Astrocyte (in vitro differentiated cells and primary cell): ENCODE results near the gene MRPL43. TPM values are rescaled to one million over a fixed set of nuclear protein-coding genes. Genes with fewer than 3 reads are reported as not detected.
A peak's percentile ranks its signal among the peaks of the same experiment; 100 is the strongest.

Experiments used
- DNase-seq: peaks from one replicate; pipeline ENCODE4 v3.0.0-alpha.2; 2010; ENCODE audit warnings: low read depth
- FAIRE-seq: peaks from 2 replicates; lab custom pipeline; 2011; peaks lifted over from hg19 to GRCh38; lab: Jason Lieb, UNC
- H2AFZ ChIP-seq: 2 replicates; pipeline ENCODE4 v1.6.0; 2012; ENCODE audit warnings: low read depth, low read length, inconsistent platforms
- H3K27ac ChIP-seq: 2 replicates; pipeline ENCODE4 v1.5.1; 2011; ENCODE audit warnings: low read depth, low read length, inconsistent platforms
- H3K27me3 ChIP-seq: 2 replicates; pipeline ENCODE4 v1.6.0; 2011; ENCODE audit warnings: low read length, inconsistent platforms; ENCODE audit not compliant: insufficient read depth
- H3K36me3 ChIP-seq: 2 replicates; pipeline ENCODE4 v1.5.1; 2011; ENCODE audit warnings: low read length, inconsistent platforms; ENCODE audit not compliant: insufficient read depth
- H3K4me1 ChIP-seq: 2 replicates; pipeline ENCODE4 v1.5.1; 2011; ENCODE audit warnings: low read length, inconsistent platforms; ENCODE audit not compliant: insufficient read depth
- H3K4me2 ChIP-seq: 2 replicates; pipeline ENCODE4 v1.6.0; 2012; ENCODE audit warnings: low read length, inconsistent platforms
- H3K4me3 ChIP-seq: 2 replicates; pipeline ENCODE4 v1.5.1; 2011; ENCODE audit warnings: low read depth, mild to moderate bottlenecking, low read length, inconsistent platforms; ENCODE audit not compliant: insufficient read depth
- H3K79me2 ChIP-seq: 2 replicates; pipeline ENCODE4 v1.6.0; 2012; ENCODE audit warnings: mild to moderate bottlenecking, low read length, inconsistent platforms; ENCODE audit not compliant: insufficient read depth
- H3K9ac ChIP-seq: 2 replicates; pipeline ENCODE4 v1.6.0; 2012; ENCODE audit warnings: mild to moderate bottlenecking, low read length, inconsistent platforms
- H3K9me3 ChIP-seq: 2 replicates; pipeline ENCODE4 v1.5.1; 2012; ENCODE audit warnings: low read depth, mild to moderate bottlenecking, low read length, inconsistent platforms; ENCODE audit not compliant: insufficient read depth
- H4K20me1 ChIP-seq: 2 replicates; pipeline ENCODE4 v1.6.0; 2012; ENCODE audit warnings: low read length, inconsistent platforms; ENCODE audit not compliant: insufficient read depth
- H3K27ac Mint-ChIP-seq: one replicate; pipeline ENCODE4 v1.8.0; 2021; ENCODE audit warnings: mild to moderate bottlenecking, mixed read lengths; ENCODE audit not compliant: unreplicated experiment
- H3K27me3 Mint-ChIP-seq: one replicate; pipeline ENCODE4 v1.8.0; 2021; ENCODE audit warnings: low read depth, mixed read lengths; ENCODE audit not compliant: unreplicated experiment
- H3K36me3 Mint-ChIP-seq: one replicate; pipeline ENCODE4 v1.8.0; 2021; ENCODE audit warnings: low read depth, mixed read lengths; ENCODE audit not compliant: unreplicated experiment
- H3K4me1 Mint-ChIP-seq: one replicate; pipeline ENCODE4 v1.8.0; 2021; ENCODE audit warnings: low read depth, mixed read lengths; ENCODE audit not compliant: unreplicated experiment
- H3K4me3 Mint-ChIP-seq: one replicate; pipeline ENCODE4 v1.8.0; 2021; ENCODE audit warnings: mild to moderate bottlenecking, moderate library complexity, mixed read lengths; ENCODE audit not compliant: unreplicated experiment
- H3K9me3 Mint-ChIP-seq: one replicate; pipeline ENCODE4 v1.8.0; 2021; ENCODE audit warnings: mild to moderate bottlenecking, mixed read lengths; ENCODE audit not compliant: unreplicated experiment
- EZH2 ChIP-seq: IDR thresholded peaks from 2 replicates; pipeline ENCODE4 v1.6.1; 2012; ENCODE audit warnings: mild to moderate bottlenecking, low read length, inconsistent platforms; ENCODE audit not compliant: insufficient read depth
- total RNA-seq: library from RNA; stranded (reverse); gene quantifications from 2 replicates; pipeline ENCODE4 v1.2.1, GENCODE V29; 2021
- TF ChIP-seq, protein P1 (sequence below): IDR thresholded peaks from 2 replicates; pipeline ENCODE4 v1.5.1; 2011; ENCODE audit warnings: low read depth, mild to moderate bottlenecking, inconsistent platforms, low read length, moderate library complexity; ENCODE audit not compliant: insufficient read depth

Gene MRPL43
- total RNA-seq, 1 donor from 2014 or later: 61.3 TPM

DNA sequence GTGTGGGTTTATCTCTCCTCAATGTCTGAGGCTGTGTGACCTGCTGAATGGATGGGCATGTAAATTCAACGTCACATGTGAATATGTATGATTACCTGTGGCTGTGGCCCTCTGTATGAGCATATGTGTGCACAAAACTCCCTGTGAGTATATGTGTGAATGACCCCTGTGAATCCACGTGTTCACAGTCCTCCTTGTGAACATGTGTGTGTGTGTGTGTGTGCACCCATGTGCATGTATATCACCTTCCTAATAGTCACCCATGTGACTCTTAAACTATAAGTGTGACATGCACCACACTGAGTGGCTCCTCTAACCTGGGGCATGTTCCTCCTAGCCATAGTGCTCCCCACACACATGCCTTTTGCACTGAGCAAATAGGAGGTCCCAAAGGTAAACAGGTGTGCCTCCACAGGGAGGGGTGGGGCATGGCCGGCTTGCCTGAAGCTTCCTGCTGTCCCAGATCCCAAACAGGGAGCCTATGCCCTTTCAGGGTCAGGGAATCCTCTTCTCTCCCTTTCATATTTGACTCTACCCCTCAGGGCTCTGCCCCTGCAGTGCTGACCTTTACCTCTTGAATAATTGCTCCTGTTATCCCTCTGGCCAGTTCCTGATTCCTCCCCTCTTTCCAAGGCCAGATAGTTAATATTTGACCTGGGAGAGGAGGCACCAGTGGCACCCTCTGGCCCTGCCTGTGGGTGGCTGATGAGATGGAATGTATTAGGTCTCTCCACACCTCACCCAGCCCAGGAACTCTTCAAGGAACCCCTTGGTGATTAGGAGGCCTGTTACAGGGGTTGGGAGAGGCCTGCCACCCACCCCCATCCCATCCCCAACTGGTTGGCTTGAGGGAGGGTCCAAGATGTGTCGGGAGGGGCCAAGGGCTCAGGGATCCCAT, 16.1 kb downstream of the MRPL43 start:
- no peaks in the 10 kb centered on the region for H4K20me1 ChIP-seq
- H3K36me3 Mint-ChIP-seq: no peaks in the 10 kb centered on the region
- DNase-seq (no peak), FAIRE-seq (no peak)
- H3K27me3 Mint-ChIP-seq: no peaks in the 10 kb centered on the region
- H3K27me3 ChIP-seq: no peaks in the 10 kb centered on the region
- H3K9me3 ChIP-seq: no peaks in the 10 kb centered on the region
- H3K4me1 Mint-ChIP-seq: peaks cover 10% of the 10 kb centered on the region
- no peak overlapping the region for H2AFZ ChIP-seq
- no peaks in the 10 kb centered on the region for H3K79me2 ChIP-seq
- no peaks in the 10 kb centered on the region for H3K36me3 ChIP-seq
- H3K4me1 ChIP-seq: peaks cover 8% of the 10 kb centered on the region
- no peak overlapping the region for H3K4me3 ChIP-seq
- H3K4me3 Mint-ChIP-seq: peak overlapping the region; percentile 73
- H3K9me3 Mint-ChIP-seq: no peaks in the 10 kb centered on the region
- no peak for TF ChIP-seq EZH2
- TF ChIP-seq, protein P1, sequence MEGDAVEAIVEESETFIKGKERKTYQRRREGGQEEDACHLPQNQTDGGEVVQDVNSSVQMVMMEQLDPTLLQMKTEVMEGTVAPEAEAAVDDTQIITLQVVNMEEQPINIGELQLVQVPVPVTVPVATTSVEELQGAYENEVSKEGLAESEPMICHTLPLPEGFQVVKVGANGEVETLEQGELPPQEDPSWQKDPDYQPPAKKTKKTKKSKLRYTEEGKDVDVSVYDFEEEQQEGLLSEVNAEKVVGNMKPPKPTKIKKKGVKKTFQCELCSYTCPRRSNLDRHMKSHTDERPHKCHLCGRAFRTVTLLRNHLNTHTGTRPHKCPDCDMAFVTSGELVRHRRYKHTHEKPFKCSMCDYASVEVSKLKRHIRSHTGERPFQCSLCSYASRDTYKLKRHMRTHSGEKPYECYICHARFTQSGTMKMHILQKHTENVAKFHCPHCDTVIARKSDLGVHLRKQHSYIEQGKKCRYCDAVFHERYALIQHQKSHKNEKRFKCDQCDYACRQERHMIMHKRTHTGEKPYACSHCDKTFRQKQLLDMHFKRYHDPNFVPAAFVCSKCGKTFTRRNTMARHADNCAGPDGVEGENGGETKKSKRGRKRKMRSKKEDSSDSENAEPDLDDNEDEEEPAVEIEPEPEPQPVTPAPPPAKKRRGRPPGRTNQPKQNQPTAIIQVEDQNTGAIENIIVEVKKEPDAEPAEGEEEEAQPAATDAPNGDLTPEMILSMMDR: no peak
- H3K4me2 ChIP-seq: no peak overlapping the region
- H3K27ac Mint-ChIP-seq: no peak overlapping the region
- no peak overlapping the region for H3K27ac ChIP-seq
- H3K9ac ChIP-seq: no peak overlapping the region

- H3K27ac Mint-ChIP-seq: no peak overlapping the region
- peak overlapping the region; percentile 96 for H3K4me2 ChIP-seq
- H3K9ac ChIP-seq: peak overlapping the region; percentile 72
- peaks cover 6% of the 10 kb centered on the region for H3K36me3 ChIP-seq
- H3K9me3 ChIP-seq: no peaks in the 10 kb centered on the region
- TF ChIP-seq, protein P1: no peak
- no peak for TF ChIP-seq EZH2
- no peak for DNase-seq
- H3K4me1 Mint-ChIP-seq: peaks cover 10% of the 10 kb centered on the region
- no peaks in the 10 kb centered on the region for H3K9me3 Mint-ChIP-seq
- no peaks in the 10 kb centered on the region for H4K20me1 ChIP-seq
- no peaks in the 10 kb centered on the region for H3K36me3 Mint-ChIP-seq
- H3K27ac ChIP-seq: no peak overlapping the region
- H3K79me2 ChIP-seq: no peaks in the 10 kb centered on the region
- FAIRE-seq: no peak
- H3K4me1 ChIP-seq: peaks cover 8% of the 10 kb centered on the region
- H3K27me3 Mint-ChIP-seq: no peaks in the 10 kb centered on the region
- H3K4me3 Mint-ChIP-seq: peak overlapping the region; percentile 77
- no peaks in the 10 kb centered on the region for H3K27me3 ChIP-seq
- no peak overlapping the region for H3K4me3 ChIP-seq
- peak overlapping the region; percentile 88 for H2AFZ ChIP-seq
Measured at GRCh38 chr10:100970076-100970913, 17.0 kb downstream of the MRPL43 start.
